ENCODE measurements around the gene PPFIBP1.
A peak's percentile ranks its signal among the peaks of the same experiment; 100 is the strongest.
"Not testable (repeated sequence)": the region's sequence is repeated elsewhere in the genome, so short reads cannot be mapped to it uniquely, and the experiment has no call there.

The PPFIBP1 gene

DNA sequence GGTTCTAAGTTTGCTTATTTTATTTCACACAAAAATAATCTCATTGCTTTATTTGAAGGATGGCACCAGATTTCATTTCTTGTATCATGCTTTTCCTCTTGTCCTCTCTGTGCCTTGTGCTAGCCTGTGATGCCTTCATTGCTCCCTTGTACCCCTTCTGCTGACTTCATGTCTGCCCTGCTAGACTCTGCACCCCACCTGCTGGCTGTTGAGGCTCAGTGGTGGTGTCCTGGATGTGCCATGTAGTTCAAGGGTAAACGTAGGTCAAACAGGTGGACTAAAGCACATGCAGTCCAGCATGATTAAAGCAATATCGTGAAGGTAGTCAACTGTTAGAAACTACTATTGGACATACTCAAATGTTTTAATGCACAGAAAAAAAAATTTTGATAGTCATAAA lies 208.3 kb downstream of the PPFIBP1 start:
- DNase-seq: no peak

DNA sequence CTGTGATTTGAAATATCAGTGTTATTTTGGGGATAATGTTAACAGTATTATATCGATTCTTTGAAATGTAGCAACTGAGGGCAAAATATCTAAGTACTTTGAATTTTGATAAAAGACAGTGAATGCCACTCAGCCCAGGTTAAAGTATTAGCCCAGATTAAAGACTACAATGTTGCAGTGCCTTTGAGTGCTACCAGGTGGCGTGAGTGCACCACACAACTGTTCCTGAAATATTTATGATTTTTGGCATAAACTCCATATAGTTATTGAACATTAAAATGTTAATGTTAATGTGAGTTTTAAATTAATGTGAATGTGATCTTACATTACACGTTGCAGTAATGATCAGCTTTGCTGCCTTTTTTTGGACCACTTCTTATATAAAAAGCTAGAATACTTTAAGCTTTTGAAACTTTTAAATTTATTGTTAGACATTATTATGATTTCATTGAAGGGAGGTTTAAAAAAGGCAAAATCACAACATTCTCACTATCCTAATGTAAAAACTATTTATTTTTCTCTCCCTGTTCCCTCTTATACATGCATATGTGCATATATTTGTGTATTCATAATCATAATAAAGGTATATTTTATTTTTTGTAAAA lies 209.1 kb downstream of the PPFIBP1 start:
- DNase-seq: peak; percentile 26 to 57

DNA sequence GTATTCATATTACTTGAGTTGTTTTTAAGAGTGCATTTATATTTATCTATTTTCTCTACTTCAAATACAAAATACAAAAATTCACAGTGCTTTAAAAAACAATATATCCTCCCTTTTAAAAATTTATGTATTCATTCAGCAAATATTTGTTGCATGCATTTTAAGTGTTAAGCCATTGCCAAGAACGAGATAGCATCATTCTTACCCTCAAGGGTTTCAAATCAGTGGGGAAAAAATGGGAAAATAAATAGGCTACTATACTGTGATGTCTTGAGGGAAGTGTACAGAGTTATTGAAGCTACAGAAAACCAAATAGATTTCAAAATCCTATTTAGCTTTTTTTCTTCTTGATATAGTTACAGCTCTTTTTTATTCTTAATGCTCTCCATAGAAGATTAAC lies 209.8 kb downstream of the PPFIBP1 start:
- no peak for DNase-seq

DNA sequence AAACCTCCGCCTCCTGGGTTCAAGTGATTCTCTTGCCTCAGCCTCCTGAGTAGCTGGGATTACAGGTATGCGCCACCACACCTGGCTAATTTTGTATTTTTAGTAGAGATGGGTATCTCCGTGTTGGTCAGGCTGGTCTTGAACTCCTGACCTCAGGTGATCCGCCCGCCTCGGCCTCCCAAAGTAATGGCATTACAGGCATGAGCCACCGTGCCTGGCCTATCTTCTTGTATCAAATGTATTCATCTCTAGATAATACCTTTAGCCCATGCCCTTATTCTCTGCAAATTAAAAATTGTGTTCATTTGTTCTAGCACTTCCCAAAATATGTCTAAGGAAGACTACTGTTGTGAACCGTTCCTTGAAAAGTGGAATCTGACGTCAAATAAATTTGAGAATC lies 210.3 kb downstream of the PPFIBP1 start:
- not testable (repeated sequence) for DNase-seq

DNA sequence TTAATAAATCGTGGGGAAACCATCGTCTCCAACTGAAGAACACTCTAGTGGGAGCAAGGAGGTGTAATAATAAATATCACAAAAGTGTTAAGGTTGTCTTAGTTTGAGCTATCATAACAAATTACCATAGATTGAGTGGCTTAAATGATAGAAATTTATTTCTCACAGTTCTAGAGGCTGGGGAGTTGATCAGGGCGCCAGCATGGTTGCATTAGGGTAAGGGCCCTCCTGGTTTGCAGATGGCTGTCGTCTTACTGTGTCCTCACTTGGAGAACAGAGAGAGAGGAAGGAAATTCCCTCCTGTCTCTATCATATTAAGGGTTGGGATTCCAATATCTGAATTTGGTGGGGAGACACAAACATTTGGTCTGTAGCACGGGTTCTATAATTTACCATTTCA lies 219.6 kb downstream of the PPFIBP1 start:
- no peak for DNase-seq
